Measurements from ENCODE around the gene DEGS2.

DNA sequence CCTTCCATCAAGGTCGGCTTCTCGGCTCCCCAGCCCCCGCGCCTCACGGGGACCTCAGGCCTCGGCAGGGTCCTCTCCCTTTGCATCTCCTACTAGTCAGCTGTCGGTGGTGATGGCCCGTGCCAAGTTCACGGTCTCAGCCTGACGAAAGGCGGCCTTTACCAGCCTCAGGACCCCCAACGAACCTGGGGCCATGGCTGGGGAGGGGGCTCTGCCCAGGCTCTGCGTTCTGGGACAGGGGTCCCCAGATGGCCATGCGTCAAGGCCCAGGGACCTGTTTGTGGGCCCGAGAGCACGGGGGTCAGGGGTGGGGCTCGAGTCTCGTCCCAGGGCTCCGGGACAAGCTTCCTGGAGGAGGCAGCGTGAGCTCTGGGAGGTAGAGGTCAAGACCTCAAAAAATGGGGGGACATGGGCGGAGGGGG is 32.8 kb upstream of the DEGS2 start:
- TF ChIP-seq EZH2phosphoT487 (IDR thresholded peaks at IDR 0.05; ENCODE audit: borderline replicate concordance) (no peak), ELF1 (IDR thresholded peaks at IDR 0.05; ENCODE audit: borderline replicate concordance, low read depth) (no peak), JUND (IDR thresholded peaks at IDR 0.05) (no peak), SIN3A (IDR thresholded peaks at IDR 0.05; ENCODE audit: low read depth) (no peak), CEBPB (IDR thresholded peaks at IDR 0.05; ENCODE audit: low read depth) (no peak), POLR2A (IDR thresholded peaks at IDR 0.05; ENCODE audit: borderline replicate concordance, extremely low read depth, insufficient read depth, insufficient read length) (no peak), EGR1 (IDR thresholded peaks at IDR 0.05; ENCODE audit: low read depth) (no peak)
- TF ChIP-seq, protein P1, sequence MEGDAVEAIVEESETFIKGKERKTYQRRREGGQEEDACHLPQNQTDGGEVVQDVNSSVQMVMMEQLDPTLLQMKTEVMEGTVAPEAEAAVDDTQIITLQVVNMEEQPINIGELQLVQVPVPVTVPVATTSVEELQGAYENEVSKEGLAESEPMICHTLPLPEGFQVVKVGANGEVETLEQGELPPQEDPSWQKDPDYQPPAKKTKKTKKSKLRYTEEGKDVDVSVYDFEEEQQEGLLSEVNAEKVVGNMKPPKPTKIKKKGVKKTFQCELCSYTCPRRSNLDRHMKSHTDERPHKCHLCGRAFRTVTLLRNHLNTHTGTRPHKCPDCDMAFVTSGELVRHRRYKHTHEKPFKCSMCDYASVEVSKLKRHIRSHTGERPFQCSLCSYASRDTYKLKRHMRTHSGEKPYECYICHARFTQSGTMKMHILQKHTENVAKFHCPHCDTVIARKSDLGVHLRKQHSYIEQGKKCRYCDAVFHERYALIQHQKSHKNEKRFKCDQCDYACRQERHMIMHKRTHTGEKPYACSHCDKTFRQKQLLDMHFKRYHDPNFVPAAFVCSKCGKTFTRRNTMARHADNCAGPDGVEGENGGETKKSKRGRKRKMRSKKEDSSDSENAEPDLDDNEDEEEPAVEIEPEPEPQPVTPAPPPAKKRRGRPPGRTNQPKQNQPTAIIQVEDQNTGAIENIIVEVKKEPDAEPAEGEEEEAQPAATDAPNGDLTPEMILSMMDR (IDR thresholded peaks at IDR 0.05 in 2 of 3, conservative IDR thresholded peaks at IDR 0.05 in 1 of 3; ENCODE audit: borderline replicate concordance in 1 of 3, insufficient read depth in 1 of 3, low read depth in 2 of 3, low read length in 2 of 3), result no peak
- TF ChIP-seq, protein P2, sequence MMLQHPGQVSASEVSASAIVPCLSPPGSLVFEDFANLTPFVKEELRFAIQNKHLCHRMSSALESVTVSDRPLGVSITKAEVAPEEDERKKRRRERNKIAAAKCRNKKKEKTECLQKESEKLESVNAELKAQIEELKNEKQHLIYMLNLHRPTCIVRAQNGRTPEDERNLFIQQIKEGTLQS (IDR thresholded peaks at IDR 0.05), result no peak
- TF ChIP-seq, protein P3, sequence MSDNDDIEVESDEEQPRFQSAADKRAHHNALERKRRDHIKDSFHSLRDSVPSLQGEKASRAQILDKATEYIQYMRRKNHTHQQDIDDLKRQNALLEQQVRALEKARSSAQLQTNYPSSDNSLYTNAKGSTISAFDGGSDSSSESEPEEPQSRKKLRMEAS (IDR thresholded peaks at IDR 0.05), result no peak
